T1000 (cell line): ENCODE results near the gene TAOK1.

Experiments
- DNase-seq: peaks from one replicate; lab custom pipeline; 2025; ENCODE audit warnings: mixed read lengths; lab: John Stamatoyannopoulos, UW

Gene TAOK1

GRCh38 chr17:29595107-29595942 is 205.2 kb downstream of the TAOK1 start:
- no peak for DNase-seq

DNA sequence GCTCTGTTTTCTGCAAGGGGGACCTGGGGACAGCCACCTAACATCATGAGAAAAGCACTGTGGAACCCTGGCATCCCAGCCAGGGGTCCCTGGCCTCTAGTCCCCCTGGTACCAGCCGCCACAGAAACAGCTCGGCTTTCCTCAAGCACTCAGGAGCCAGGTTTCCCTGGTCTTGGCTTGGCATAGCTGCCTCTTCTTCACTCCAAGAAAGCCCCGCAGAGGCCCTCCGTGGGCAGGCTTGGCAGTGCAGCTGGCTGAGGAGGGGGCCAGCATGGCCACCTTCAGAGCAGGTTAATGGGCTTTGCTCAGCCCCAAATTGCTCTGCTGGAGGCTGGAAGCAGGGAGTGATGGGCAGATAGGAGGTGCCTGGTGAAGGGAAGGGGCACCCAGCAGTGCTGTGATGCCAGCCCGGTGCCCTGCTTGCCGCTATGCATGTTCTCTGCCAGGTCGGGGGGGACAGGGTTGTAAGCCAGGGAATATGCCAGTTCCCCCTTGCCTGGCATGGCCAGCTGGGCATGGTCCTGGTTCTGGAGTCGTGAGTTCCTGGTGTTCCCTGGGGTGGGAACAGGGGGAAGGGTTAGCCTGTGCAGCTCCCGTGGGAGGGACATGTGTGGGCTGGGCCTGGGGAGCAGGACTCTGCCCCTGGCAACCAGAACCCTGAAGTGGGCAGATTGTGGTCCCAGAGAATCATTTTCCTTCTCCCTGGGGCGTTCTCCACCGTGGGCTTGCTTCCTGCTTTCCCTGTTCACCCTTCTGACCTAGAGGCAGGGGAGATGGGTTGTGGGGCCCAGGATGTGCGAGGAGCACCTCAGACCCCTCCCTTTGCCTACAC is 206.0 kb downstream of the TAOK1 start:
- DNase-seq: no peak

DNA sequence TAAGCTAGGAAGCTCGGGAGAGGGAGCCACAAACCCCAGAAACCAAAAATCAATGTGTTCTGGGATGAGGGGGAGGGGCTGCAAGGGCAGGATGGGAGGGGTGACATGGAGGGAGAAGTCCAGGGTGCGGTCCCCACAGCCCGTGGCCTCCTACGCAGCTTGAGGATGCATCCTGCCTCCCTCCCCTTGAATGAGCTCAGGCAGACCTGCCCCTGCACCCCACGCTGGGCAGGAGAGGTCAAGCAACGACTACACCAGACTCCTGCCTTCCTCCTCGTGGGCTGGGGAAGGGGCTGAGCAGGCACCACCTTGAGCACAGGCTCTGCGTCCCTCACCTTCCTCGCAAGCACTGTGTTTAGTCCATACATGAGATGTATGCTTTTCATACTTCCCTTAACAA is 206.6 kb downstream of the TAOK1 start:
- no peak for DNase-seq

- no peak for DNase-seq
Observed at GRCh38 chr17:29597361-29598172, 207.4 kb downstream of the TAOK1 start.
